Measurements from ENCODE around the gene TNFRSF11A. TPM values are rescaled to one million over a fixed set of nuclear protein-coding genes. Genes with fewer than 3 reads are reported as not detected.

TNFRSF11A gene
- total and polyA plus RNA-seq, 2 donors (not counting 1 experiment from before 2014, with no cell fraction given): 0.01 to 1.7 TPM

DNA sequence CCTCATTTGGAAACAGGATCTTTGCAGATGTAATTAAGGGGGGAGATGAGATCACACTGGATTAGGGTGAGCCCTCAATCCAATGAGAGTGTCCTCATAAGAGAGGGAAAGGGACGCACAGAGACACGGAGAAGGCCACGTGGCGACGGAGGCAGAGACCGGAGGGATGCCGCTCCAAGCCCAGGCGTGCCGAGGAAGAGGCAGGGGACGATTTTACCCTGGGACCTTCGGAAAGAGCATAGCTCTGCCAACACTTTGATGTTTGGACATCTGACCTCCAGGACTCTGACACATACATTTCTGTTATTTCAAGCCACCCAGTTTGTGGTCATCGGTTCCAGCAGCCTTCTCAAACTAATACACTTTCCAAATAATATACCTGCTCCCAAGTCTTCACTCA is 113.3 kb downstream of the TNFRSF11A start:
- ATAC-seq (ENCODE audit: low read depth): no peak
- Histone ChIP-seq H3K9ac (ENCODE audit: low read length) (no peak overlapping the region), H3K9me3 (ENCODE audit: control extremely low read depth in 1 of 3, control insufficient read depth in 2 of 3, insufficient read depth in 1 of 3, low read length in 2 of 3) (no peaks in the 10 kb centered on the region), H3K4me3 (ENCODE audit: control extremely low read depth in 1 of 5, extremely low read depth in 1 of 5, insufficient read depth in 1 of 5, low read depth in 2 of 5, low read length in 4 of 5) (no peak overlapping the region), H3K79me2 (ENCODE audit: control insufficient read depth, insufficient read depth, low read length) (no peaks in the 10 kb centered on the region), H3K27ac (ENCODE audit: low read length in 2 of 2) (no peak overlapping the region), H3K36me3 (replicated peaks in 1 of 2; ENCODE audit: control extremely low read depth in 1 of 2, control insufficient read depth in 1 of 2, extremely low read depth in 1 of 2, insufficient read depth in 2 of 2, low read length in 1 of 2) (no peaks in the 10 kb centered on the region), H3K4me2 (replicated peaks; ENCODE audit: low read depth, low read length, poor library complexity, severe bottlenecking) (no peak overlapping the region), H2AFZ (ENCODE audit: insufficient read depth, low read depth, low read length, poor library complexity, severe bottlenecking) (no peak overlapping the region), H3K27me3 (replicated peaks in 1 of 4; ENCODE audit: control extremely low read depth in 1 of 4, control insufficient read depth in 3 of 4, insufficient read depth in 4 of 4, low read length in 3 of 4) (peaks cover 0 to 2% (median 0%) of the 10 kb centered on the region in 4 experiments), H3K4me1 (ENCODE audit: control insufficient read depth in 2 of 2, insufficient read depth in 2 of 2, low read length in 2 of 2) (no peaks in the 10 kb centered on the region), H4K20me1 (ENCODE audit: control insufficient read depth, insufficient read depth, low read length, poor library complexity, severe bottlenecking) (no peaks in the 10 kb centered on the region)
- WGBS (ENCODE audit: insufficient coverage): 97% methylated on average over 11 of the region's 12 CpGs
- no peak overlapping the region for H3K27ac Mint-ChIP-seq
- no peak overlapping the region for H3K4me3 Mint-ChIP-seq
- CTCF ChIA-PET: interaction anchor here (0.9 kb wide), 1 partner anchor 13 kb away, joined by 3 read pairs; no protein-coding TSS in a partner anchor
- TF ChIP-seq EZH2 (IDR thresholded peaks at IDR 0.05; ENCODE audit: borderline replicate concordance, insufficient read depth, low read depth, low read length, poor library complexity, severe bottlenecking): no peak
- TF ChIP-seq, protein P1, sequence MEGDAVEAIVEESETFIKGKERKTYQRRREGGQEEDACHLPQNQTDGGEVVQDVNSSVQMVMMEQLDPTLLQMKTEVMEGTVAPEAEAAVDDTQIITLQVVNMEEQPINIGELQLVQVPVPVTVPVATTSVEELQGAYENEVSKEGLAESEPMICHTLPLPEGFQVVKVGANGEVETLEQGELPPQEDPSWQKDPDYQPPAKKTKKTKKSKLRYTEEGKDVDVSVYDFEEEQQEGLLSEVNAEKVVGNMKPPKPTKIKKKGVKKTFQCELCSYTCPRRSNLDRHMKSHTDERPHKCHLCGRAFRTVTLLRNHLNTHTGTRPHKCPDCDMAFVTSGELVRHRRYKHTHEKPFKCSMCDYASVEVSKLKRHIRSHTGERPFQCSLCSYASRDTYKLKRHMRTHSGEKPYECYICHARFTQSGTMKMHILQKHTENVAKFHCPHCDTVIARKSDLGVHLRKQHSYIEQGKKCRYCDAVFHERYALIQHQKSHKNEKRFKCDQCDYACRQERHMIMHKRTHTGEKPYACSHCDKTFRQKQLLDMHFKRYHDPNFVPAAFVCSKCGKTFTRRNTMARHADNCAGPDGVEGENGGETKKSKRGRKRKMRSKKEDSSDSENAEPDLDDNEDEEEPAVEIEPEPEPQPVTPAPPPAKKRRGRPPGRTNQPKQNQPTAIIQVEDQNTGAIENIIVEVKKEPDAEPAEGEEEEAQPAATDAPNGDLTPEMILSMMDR (IDR thresholded peaks at IDR 0.05): no peak
- intact Hi-C loops (cut with micrococcal nuclease): no loop called here
- no peaks in the 10 kb centered on the region for H3K9me3 Mint-ChIP-seq (ENCODE audit: insufficient read depth)
- H3K27me3 Mint-ChIP-seq: peaks cover 16% of the 10 kb centered on the region
- POLR2A ChIA-PET: no interaction called here
- H3K4me1 Mint-ChIP-seq: no peaks in the 10 kb centered on the region
- no peak for DNase-seq

GRCh38 chr18:62438866-62439265 is 113.8 kb downstream of the TNFRSF11A start:
- H3K9me3 ChIP-seq (ENCODE audit: control extremely low read depth in 1 of 3, control insufficient read depth in 2 of 3, insufficient read depth in 1 of 3, low read length in 2 of 3): no peaks in the 10 kb centered on the region
- Mint-ChIP-seq H3K4me1 (no peaks in the 10 kb centered on the region), H3K27me3 (peaks cover 16% of the 10 kb centered on the region), H3K4me3 (no peak overlapping the region), H3K9me3 (ENCODE audit: insufficient read depth) (no peaks in the 10 kb centered on the region), H3K27ac (no peak overlapping the region)
- no peaks in the 10 kb centered on the region for H3K36me3 ChIP-seq (replicated peaks in 1 of 2; ENCODE audit: control extremely low read depth in 1 of 2, control insufficient read depth in 1 of 2, extremely low read depth in 1 of 2, insufficient read depth in 2 of 2, low read length in 1 of 2)
- 97% methylated on average over 6 of the region's 8 CpGs for WGBS (ENCODE audit: insufficient coverage)
- CTCF ChIA-PET: interaction anchor here (0.9 kb wide), 1 partner anchor 13 kb away, joined by 3 read pairs; no protein-coding TSS in a partner anchor
- no peak overlapping the region for H2AFZ ChIP-seq (ENCODE audit: insufficient read depth, low read depth, low read length, poor library complexity, severe bottlenecking)
- no peak overlapping the region for H3K9ac ChIP-seq (ENCODE audit: low read length)
- no peaks in the 10 kb centered on the region for H3K4me1 ChIP-seq (ENCODE audit: control insufficient read depth in 2 of 2, insufficient read depth in 2 of 2, low read length in 2 of 2)
- H3K4me3 ChIP-seq (ENCODE audit: control extremely low read depth in 1 of 5, extremely low read depth in 1 of 5, insufficient read depth in 1 of 5, low read depth in 2 of 5, low read length in 4 of 5): no peak overlapping the region
- no peaks in the 10 kb centered on the region for H4K20me1 ChIP-seq (ENCODE audit: control insufficient read depth, insufficient read depth, low read length, poor library complexity, severe bottlenecking)
- H3K27me3 ChIP-seq (replicated peaks in 1 of 4; ENCODE audit: control extremely low read depth in 1 of 4, control insufficient read depth in 3 of 4, insufficient read depth in 4 of 4, low read length in 3 of 4): peaks cover 0 to 2% (median 0%) of the 10 kb centered on the region in 4 experiments
- ATAC-seq (ENCODE audit: low read depth): no peak
- no peak overlapping the region for H3K4me2 ChIP-seq (replicated peaks; ENCODE audit: low read depth, low read length, poor library complexity, severe bottlenecking)
- no peaks in the 10 kb centered on the region for H3K79me2 ChIP-seq (ENCODE audit: control insufficient read depth, insufficient read depth, low read length)
- no peak overlapping the region for H3K27ac ChIP-seq (ENCODE audit: low read length in 2 of 2)
- intact Hi-C loops (cut with micrococcal nuclease): no loop called here
- no peak for DNase-seq
- POLR2A ChIA-PET: no interaction called here
- TF ChIP-seq, protein P1 (IDR thresholded peaks at IDR 0.05): no peak
- no peak for TF ChIP-seq EZH2 (IDR thresholded peaks at IDR 0.05; ENCODE audit: borderline replicate concordance, insufficient read depth, low read depth, low read length, poor library complexity, severe bottlenecking)

Small RNAs within 50 kb of the gene (small RNA-seq; reads per million reads assigned to genes)
- not detected for gene AC100843.2 (ENCODE audit: insufficient read length, low read depth, low replicate concordance)
- gene RF00019 (ENCODE audit: insufficient read length, low read depth, low replicate concordance): not detected

Other genes starting within 250 kb of the TNFRSF11A start
- 37.3 and 43.8 TPM in 2 replicates for gene PIGN, start 138.3 kb upstream of the TNFRSF11A start, total RNA-seq
- gene PIGN, start 138.3 kb upstream of the TNFRSF11A start, polyA plus RNA-seq: 2.7 and 4.8 TPM in 2 replicates
- 76.0 and 77.9 TPM in 2 replicates for gene RELCH, start 138.1 kb upstream of the TNFRSF11A start, total RNA-seq
- 17.6 and 28.2 TPM in 2 replicates for gene RELCH, start 138.1 kb upstream of the TNFRSF11A start, polyA plus RNA-seq
- gene ZCCHC2, start 197.7 kb downstream of the TNFRSF11A start, total RNA-seq: 53.7 and 63.0 TPM in 2 replicates
- gene ZCCHC2, start 197.7 kb downstream of the TNFRSF11A start, polyA plus RNA-seq: 24.5 and 28.7 TPM in 2 replicates

All from B cell (primary cell).